DND-41 (cell line): ENCODE results near the gene GFAP.

Experiments
- CTCF ChIP-seq: IDR thresholded peaks from 2 replicates; pipeline ENCODE4 v1.5.1; 2012; ENCODE audit warnings: borderline replicate concordance, low read length, moderate library complexity, mild to moderate bottlenecking; ENCODE audit not compliant: poor library complexity, severe bottlenecking; ENCODE audit errors: extremely low read depth
- EZH2 ChIP-seq: IDR thresholded peaks from 3 replicates; pipeline ENCODE4 v1.6.1; 2012; ENCODE audit warnings: borderline replicate concordance, low read depth, mild to moderate bottlenecking, moderate library complexity, low read length, inconsistent platforms; ENCODE audit not compliant: severe bottlenecking

GRCh38 chr17:44928136-44928535 lies 12.8 kb upstream of the GFAP start:
- TF ChIP-seq CTCF (no peak), EZH2 (no peak)
